ENCODE data around the gene DNAJC5. TPM values are rescaled to one million over a fixed set of nuclear protein-coding genes. Genes with fewer than 3 reads are reported as not detected.

The DNAJC5 gene
- total RNA-seq, 3 donors from 2014 or later, result 31.1 to 37.9 (median 37.0) TPM

GRCh38 chr20:63941282-63942081 lies 46.6 kb downstream of the DNAJC5 start:
- no peaks in the 10 kb centered on the region for H3K27me3 ChIP-seq
- H3K4me1 ChIP-seq, result peaks cover 4 to 7% of the 10 kb centered on the region in 2 donors
- no peaks in the 10 kb centered on the region for H3K9me3 ChIP-seq
- DNase-seq (ENCODE audit: low spot score in 2 of 2), result no peak
- H3K4me3 ChIP-seq, result no peak overlapping the region
- peaks cover 10% of the 10 kb centered on the region for H3K36me3 ChIP-seq
- TF ChIP-seq CTCF (IDR thresholded peaks at IDR 0.05) (no peak), POLR2AphosphoS5 (IDR thresholded peaks at IDR 0.05) (no peak), POLR2A (IDR thresholded peaks at IDR 0.05) (no peak)
- peak overlapping the region; percentile 52 to 71 for H3K27ac ChIP-seq
- intact Hi-C loops (cut with DNase I; ENCODE audit: low total_unique reads), result no loop called here

GRCh38 chr20:63942250-63942951 lies 47.5 kb downstream of the DNAJC5 start:
- TF ChIP-seq POLR2AphosphoS5 (IDR thresholded peaks at IDR 0.05) (no peak), CTCF (IDR thresholded peaks at IDR 0.05) (no peak), POLR2A (IDR thresholded peaks at IDR 0.05) (no peak)
- Histone ChIP-seq H3K4me3 (peak overlapping the region in 2 of 3 donors; percentile 9 to 44), H3K9me3 (no peaks in the 10 kb centered on the region), H3K4me1 (peaks cover 4 to 7% of the 10 kb centered on the region in 2 donors), H3K27ac (peak overlapping the region; percentile 81 to 88), H3K36me3 (peaks cover 10% of the 10 kb centered on the region), H3K27me3 (no peaks in the 10 kb centered on the region)
- intact Hi-C loops (cut with DNase I; ENCODE audit: low total_unique reads), result no loop called here
- no peak for DNase-seq (ENCODE audit: low spot score in 2 of 2)

GRCh38 chr20:63942969-63943807 lies 48.3 kb downstream of the DNAJC5 start:
- no peaks in the 10 kb centered on the region for H3K9me3 ChIP-seq
- peaks cover 7 to 8% of the 10 kb centered on the region in 2 donors for H3K4me1 ChIP-seq
- no peak for DNase-seq (ENCODE audit: low spot score in 2 of 2)
- peaks cover 10% of the 10 kb centered on the region for H3K36me3 ChIP-seq
- H3K27ac ChIP-seq, result peak overlapping the region; percentile 81 to 88
- peak overlapping the region in 1 of 3 donors; percentile 44 for H3K4me3 ChIP-seq
- intact Hi-C loops (cut with DNase I; ENCODE audit: low total_unique reads), result no loop called here
- no peaks in the 10 kb centered on the region for H3K27me3 ChIP-seq
- TF ChIP-seq POLR2A (IDR thresholded peaks at IDR 0.05) (no peak), POLR2AphosphoS5 (IDR thresholded peaks at IDR 0.05) (no peak), CTCF (IDR thresholded peaks at IDR 0.05) (no peak)

GRCh38 chr20:63943808-63944077 lies 48.8 kb downstream of the DNAJC5 start:
- DNase-seq (ENCODE audit: low spot score in 2 of 2), result no peak
- peak overlapping the region in 1 of 2 donors; percentile 88 for H3K27ac ChIP-seq
- H3K9me3 ChIP-seq, result no peaks in the 10 kb centered on the region
- intact Hi-C loops (cut with DNase I; ENCODE audit: low total_unique reads), result no loop called here
- H3K4me3 ChIP-seq, result no peak overlapping the region
- H3K36me3 ChIP-seq, result peaks cover 10% of the 10 kb centered on the region
- TF ChIP-seq POLR2A (IDR thresholded peaks at IDR 0.05), result no peak
- no peak for TF ChIP-seq CTCF (IDR thresholded peaks at IDR 0.05)
- no peak for TF ChIP-seq POLR2AphosphoS5 (IDR thresholded peaks at IDR 0.05)
- H3K27me3 ChIP-seq, result no peaks in the 10 kb centered on the region
- H3K4me1 ChIP-seq, result peaks cover 7 to 10% of the 10 kb centered on the region in 2 donors

Measured in breast epithelium (tissue), 4 donors.